Testis (tissue), 3 donors: ENCODE results near the gene KCNJ15. TPM values are rescaled to one million over a fixed set of nuclear protein-coding genes. Genes with fewer than 3 reads are reported as not detected.

Experiments used
- DNase-seq: peaks from one replicate; pipeline ENCODE4 v3.0.0-alpha.2; 2019
- H3K27ac ChIP-seq, 2 donors: fragments of 200-600 bp; sonication (generic); one replicate each; pipeline ENCODE4 v1.5.1; 2019
- H3K27me3 ChIP-seq: fragments of 200-600 bp; sonication (generic); one replicate; pipeline ENCODE4 v1.5.1; 2019
- H3K36me3 ChIP-seq: fragments of 200-600 bp; sonication (generic); one replicate; pipeline ENCODE4 v1.5.1; 2017; ENCODE audit warnings: low read depth; ENCODE audit errors: missing control alignments
- H3K4me1 ChIP-seq: fragments of 200-600 bp; sonication (generic); one replicate; pipeline ENCODE4 v1.5.1; 2019
- H3K4me3 ChIP-seq, 2 donors: fragments of 200-600 bp; sonication (generic); one replicate each; pipeline ENCODE4 v1.5.1; 2017 to 2019
- H3K9me3 ChIP-seq: fragments of 200-600 bp; sonication (generic); one replicate; pipeline ENCODE4 v1.5.1; 2017
- CTCF ChIP-seq, 3 experiments: fragments of 450-650 bp in 2 of 3; fragments of 200-600 bp in 1 of 3; sonication (generic) in 1 of 3; IDR thresholded peaks; one replicate each; pipeline ENCODE4 v1.5.1; 2016 to 2019; ENCODE audit warnings: antibody characterized with exemption in 3 of 3, mild to moderate bottlenecking in 2 of 3, moderate library complexity in 1 of 3
- POLR2A ChIP-seq: fragments of 450-650 bp; IDR thresholded peaks from one replicate; pipeline ENCODE4 v1.6.1; 2017; ENCODE audit warnings: antibody characterized with exemption, mild to moderate bottlenecking, moderate library complexity
- WGBS, 2 donors: methylation state at CpG; one replicate each; pipeline ENCODE4 v1.1.5; 2018; 5-methylcytosine and 5-hydroxymethylcytosine counted together
- intact Hi-C: fragments of 100-400 bp; cut with DNase I; formaldehyde crosslinking; loops from one replicate; pipeline ENCODE4 v1.15.1; 2023; ENCODE audit warnings: low total_unique reads
- polyA plus RNA-seq: library from polyadenylated mRNA; stranded (reverse); fragments of 350-450 nt; fragmentation: Illumina TruSeq; extraction: RNeasy Lipid Tissue Mini Kit (QIAGEN cat#74804); gene quantifications from one replicate; pipeline ENCODE4 v1.2.3, GENCODE V29; 2014; ENCODE audit warnings: low read depth, low replicate concordance; ENCODE audit not compliant: insufficient read depth
- total RNA-seq, 2 donors: library from RNA; depleted of rRNA; stranded (reverse); fragments of >200 nt; gene quantifications; one replicate each; pipeline ENCODE4 v1.2.3, GENCODE V29; 2016

The KCNJ15 gene
- total and polyA plus RNA-seq, 3 donors from 2014 or later = 4.9 to 13.0 (median 6.4) TPM

GRCh38 chr21:38282921-38283320, 26.1 kb downstream of the KCNJ15 start:
- DNase-seq = no peak
- Histone ChIP-seq H3K36me3 (no peaks in the 10 kb centered on the region), H3K27me3 (no peaks in the 10 kb centered on the region), H3K9me3 (no peaks in the 10 kb centered on the region), H3K4me3 (no peak overlapping the region), H3K4me1 (no peaks in the 10 kb centered on the region), H3K27ac (no peak overlapping the region)
- intact Hi-C loops = no loop called here
- TF ChIP-seq CTCF (IDR thresholded peaks at IDR 0.05) (no peak), POLR2A (no peak)
- 98 to 99% methylated on average over 3 of the region's 3 CpGs for WGBS, 2 donors

- H3K27me3 ChIP-seq = no peaks in the 10 kb centered on the region
- intact Hi-C loops = no loop called here
- H3K27ac ChIP-seq = no peak overlapping the region
- 88 to 97% methylated on average over 6 of the region's 6 CpGs for WGBS, 2 donors
- no peak for DNase-seq
- H3K9me3 ChIP-seq = no peaks in the 10 kb centered on the region
- no peak overlapping the region for H3K4me3 ChIP-seq
- H3K36me3 ChIP-seq = no peaks in the 10 kb centered on the region
- H3K4me1 ChIP-seq = no peaks in the 10 kb centered on the region
- TF ChIP-seq CTCF (IDR thresholded peaks at IDR 0.05) (no peak), POLR2A (no peak)
Measured at GRCh38 chr21:38284216-38284615, 27.4 kb downstream of the KCNJ15 start.

DNA sequence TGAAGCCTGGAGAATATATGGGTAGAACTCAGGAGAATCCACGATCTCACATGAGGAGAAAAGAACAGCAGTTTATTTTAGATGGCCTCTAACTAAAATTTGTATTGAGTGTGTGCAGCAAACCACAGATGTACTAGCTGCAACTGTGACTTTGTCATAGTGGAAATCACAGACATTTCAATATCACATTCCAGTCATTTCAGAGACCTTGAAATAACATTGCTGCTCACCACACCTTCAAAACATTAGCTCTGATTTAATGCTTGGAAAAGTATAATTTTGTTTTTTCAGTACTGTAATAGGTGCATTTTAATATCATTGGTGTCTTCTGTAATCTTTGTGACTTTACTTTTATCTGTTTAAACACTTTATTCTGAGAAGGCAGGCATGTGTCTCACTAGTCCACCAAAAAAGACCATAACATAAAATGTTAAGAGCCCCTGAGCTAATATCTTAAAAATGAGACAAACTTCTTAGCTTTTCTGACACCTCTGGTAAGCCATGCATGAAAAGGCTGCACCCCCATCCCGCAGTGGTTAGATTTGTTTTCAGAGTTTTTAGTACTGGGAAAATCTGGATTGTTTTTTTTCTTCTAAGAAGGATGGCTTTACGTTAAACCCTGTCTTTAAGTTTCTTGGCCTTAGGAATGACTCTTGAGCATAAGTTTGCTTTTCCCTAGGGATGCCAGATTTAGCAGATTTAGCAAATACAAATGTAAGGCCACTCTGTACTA, 30.1 kb downstream of the KCNJ15 start:
- H3K9me3 ChIP-seq = no peaks in the 10 kb centered on the region
- H3K36me3 ChIP-seq = no peaks in the 10 kb centered on the region
- H3K4me1 ChIP-seq = no peaks in the 10 kb centered on the region
- intact Hi-C loops = no loop called here
- no peak for TF ChIP-seq CTCF (IDR thresholded peaks at IDR 0.05)
- no peak for TF ChIP-seq POLR2A
- DNase-seq = no peak
- no peak overlapping the region for H3K4me3 ChIP-seq
- no peak overlapping the region for H3K27ac ChIP-seq
- H3K27me3 ChIP-seq = no peaks in the 10 kb centered on the region
- 67 to 82% methylated on average over 3 of the region's 3 CpGs for WGBS, 2 donors

- Histone ChIP-seq H3K9me3 (no peaks in the 10 kb centered on the region), H3K4me3 (no peak overlapping the region), H3K27ac (no peak overlapping the region), H3K4me1 (no peaks in the 10 kb centered on the region), H3K27me3 (no peaks in the 10 kb centered on the region), H3K36me3 (no peaks in the 10 kb centered on the region)
- DNase-seq = no peak
- WGBS, 2 donors = 84 to 95% methylated on average over 1 of the region's 1 CpG
- intact Hi-C loops = no loop called here
- no peak for TF ChIP-seq POLR2A
- TF ChIP-seq CTCF (IDR thresholded peaks at IDR 0.05) = no peak
Measured at GRCh38 chr21:38287476-38287875, 30.7 kb downstream of the KCNJ15 start.
